ENCODE data around the gene FHOD3. TPM values are rescaled to one million over a fixed set of nuclear protein-coding genes. Genes with fewer than 3 reads are reported as not detected.

The FHOD3 gene
- total and polyA plus RNA-seq, 2 of the 8 experiments (the other 6 are each of a cell fraction or from before 2014, with no cell fraction given) = 9.7 to 10.5 TPM

- TF ChIP-seq CHD7 (IDR thresholded peaks at IDR 0.05; ENCODE audit: insufficient replicate concordance, low read length) (no peak), CREB1 (IDR thresholded peaks at IDR 0.05) (no peak), EGR1 (IDR thresholded peaks at IDR 0.05; ENCODE audit: borderline replicate concordance, low read depth, low read length) (no peak), SP1 (IDR thresholded peaks at IDR 0.05; ENCODE audit: low read depth, low read length) (no peak), CBX5 (IDR thresholded peaks at IDR 0.05; ENCODE audit: low read depth, low read length) (no peak), BACH1 (IDR thresholded peaks at IDR 0.05; ENCODE audit: low read length) (no peak), KDM1A (IDR thresholded peaks at IDR 0.05; ENCODE audit: borderline replicate concordance, low read length) (no peak), TAF1 (IDR thresholded peaks at IDR 0.05; ENCODE audit: low read depth, low read length) (no peak)
Measured at GRCh38 chr18:36545821-36546427, 248.4 kb downstream of the FHOD3 start (continued).
